Peyer's patch (tissue), 4 donors: ENCODE measurements around the gene IDS.
"Not testable (repeated sequence)": the region's sequence is repeated elsewhere in the genome, so short reads cannot be mapped to it uniquely, and the experiment has no call there.

Experiments
- POLR2A ChIP-seq, 2 donors: fragments of 450-650 bp; IDR thresholded peaks; one replicate each; pipeline ENCODE4 v1.5.1; 2017; ENCODE audit warnings: antibody characterized with exemption in 2 of 2, mild to moderate bottlenecking in 2 of 2, moderate library complexity in 2 of 2
- TF ChIP-seq, protein P1 (sequence below), 6 experiments: fragments of 450-650 bp in 4 of 6; fragments of 200-600 bp in 2 of 6; sonication (generic) in 1 of 6; IDR thresholded peaks; one replicate each; pipeline ENCODE4 v1.5.1; 2017 to 2019; ENCODE audit warnings: antibody characterized with exemption in 6 of 6, mild to moderate bottlenecking in 3 of 6, moderate library complexity in 1 of 6

DNA sequence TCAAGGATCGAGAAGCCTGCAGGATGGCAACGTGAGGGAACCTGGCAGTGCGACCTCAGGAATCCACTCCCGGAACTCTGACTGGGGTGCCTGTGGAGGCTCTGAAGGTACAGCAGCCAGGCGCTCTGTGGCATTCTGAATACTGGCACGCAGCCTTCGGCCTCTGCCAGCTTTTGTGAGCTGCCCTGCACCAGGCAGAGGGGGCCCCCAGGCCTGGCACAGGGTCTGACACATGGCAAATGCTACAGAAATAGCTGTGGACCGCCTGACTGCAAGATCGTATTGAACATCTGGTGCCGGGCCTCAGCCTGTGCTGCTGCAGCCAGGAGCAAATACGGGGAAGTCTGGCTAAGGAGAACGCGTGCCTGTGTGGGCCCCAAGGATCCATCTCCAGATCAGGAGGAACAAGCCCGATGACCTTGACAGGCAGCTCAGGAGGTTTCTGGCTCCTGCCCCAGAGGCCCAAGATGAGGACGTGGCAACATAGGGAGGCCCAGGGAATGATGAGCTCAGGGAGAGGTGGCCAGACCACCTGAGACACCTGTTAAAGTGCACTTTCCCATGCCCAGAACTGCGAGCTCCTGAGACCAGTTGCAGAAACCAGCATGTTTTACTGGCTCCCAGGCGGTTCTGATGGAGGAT is 16.6 kb downstream of the IDS start:
- not testable (repeated sequence) for TF ChIP-seq POLR2A (IDR thresholded peaks at IDR 0.05)
- TF ChIP-seq, protein P1, sequence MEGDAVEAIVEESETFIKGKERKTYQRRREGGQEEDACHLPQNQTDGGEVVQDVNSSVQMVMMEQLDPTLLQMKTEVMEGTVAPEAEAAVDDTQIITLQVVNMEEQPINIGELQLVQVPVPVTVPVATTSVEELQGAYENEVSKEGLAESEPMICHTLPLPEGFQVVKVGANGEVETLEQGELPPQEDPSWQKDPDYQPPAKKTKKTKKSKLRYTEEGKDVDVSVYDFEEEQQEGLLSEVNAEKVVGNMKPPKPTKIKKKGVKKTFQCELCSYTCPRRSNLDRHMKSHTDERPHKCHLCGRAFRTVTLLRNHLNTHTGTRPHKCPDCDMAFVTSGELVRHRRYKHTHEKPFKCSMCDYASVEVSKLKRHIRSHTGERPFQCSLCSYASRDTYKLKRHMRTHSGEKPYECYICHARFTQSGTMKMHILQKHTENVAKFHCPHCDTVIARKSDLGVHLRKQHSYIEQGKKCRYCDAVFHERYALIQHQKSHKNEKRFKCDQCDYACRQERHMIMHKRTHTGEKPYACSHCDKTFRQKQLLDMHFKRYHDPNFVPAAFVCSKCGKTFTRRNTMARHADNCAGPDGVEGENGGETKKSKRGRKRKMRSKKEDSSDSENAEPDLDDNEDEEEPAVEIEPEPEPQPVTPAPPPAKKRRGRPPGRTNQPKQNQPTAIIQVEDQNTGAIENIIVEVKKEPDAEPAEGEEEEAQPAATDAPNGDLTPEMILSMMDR (IDR thresholded peaks at IDR 0.05), result not testable (repeated sequence)
